ENCODE data around the gene LRRC74B.

Gene LRRC74B

DNA sequence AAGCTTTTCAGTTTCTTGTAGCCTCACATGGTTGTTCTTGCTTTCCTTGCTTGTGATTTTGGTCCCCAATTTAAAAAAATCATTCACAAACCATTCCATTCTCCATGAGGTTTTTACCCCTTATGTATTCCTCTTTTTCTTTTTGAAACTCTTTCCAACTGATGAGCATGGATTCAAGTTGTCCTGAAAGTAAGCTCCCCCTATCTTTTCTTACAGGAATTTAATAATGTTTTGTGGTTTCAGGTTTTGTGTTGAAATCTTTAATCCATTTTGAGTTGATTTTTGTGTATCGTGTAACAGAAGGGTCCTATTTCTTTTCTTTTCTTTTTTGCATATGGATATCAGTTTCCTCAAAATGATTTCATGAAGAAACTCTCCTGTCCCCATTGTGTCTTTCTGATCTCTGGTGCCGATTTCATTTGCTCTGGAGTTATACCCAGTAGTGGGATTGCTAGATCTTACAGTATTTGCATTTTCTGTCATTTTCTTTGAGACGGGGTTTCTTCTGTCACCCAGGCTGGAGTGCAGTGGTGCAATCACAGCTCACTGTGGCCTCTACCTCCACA, 58.5 kb downstream of the LRRC74B start:
- DNase-seq (ENCODE audit: low spot score): no peak

DNA sequence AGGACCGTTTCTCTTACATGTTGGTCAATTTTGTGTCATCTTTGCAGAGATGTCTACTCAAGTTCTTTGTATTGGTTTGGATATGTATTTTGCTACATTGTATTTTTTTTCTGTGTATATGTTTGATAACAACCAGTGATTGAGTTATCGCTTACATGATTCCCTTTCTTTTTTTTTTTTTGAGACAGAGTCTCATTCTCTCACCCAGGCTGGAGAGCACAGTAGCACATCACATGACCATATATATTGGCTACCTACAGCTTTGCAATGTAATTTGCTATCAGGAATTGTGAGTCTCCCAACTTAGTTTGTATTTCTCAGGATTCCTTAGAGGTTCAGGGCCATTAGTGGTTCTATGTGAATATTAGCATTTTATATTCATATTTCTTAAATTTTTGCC, 59.5 kb downstream of the LRRC74B start:
- DNase-seq (ENCODE audit: low spot score): no peak

DNA sequence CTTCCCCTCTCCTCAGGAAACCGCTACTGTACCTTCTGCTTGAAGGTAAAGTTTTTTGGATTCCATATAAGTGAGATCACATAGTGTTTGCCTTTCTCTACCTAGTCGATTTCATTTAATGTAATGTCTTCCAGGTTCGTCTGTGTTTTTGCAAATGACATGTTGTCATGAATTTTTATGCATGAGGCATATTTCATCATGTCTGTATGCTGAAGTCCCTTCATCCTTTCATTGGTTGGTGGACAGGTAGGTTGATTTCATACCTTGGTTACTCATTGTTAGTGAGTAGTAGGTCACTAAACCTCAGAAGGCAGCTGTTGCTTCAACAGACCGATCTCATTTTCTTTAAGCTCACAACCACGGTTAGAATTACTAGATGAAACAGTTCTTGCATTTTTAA, 60.3 kb downstream of the LRRC74B start:
- DNase-seq (ENCODE audit: low spot score): no peak

DNA sequence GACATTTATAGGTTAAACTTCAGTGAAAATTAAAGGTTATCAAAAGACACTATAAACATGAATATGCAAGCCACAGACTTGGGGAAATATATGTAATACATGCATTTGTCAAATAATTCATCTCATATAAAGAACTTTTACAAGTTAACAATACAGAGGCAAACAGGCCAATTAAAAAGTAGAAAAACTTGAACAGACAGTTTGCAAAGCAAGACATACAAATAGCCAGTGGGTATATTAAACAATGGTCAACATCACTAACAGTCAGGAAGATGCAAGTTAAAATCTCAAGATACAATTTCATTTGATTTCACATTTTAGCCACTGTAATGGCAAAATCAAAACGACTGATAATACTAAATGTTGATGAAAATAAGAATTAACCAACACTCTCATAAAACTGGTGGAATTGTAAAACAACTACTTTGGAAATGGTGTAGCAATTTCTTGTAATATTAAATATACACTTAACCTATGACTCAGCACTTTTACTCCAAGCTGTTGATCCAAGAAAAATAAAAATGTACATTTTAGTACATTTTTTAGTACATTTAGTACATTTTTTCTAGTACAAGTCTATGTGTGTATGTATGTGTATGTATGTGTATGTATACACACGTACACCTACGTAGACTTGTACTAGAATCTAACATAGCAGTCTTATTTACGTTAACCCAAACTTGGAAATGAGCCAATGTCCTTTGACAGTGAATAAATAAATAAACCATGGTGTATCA, 62.8 kb downstream of the LRRC74B start:
- no peak for DNase-seq (ENCODE audit: low spot score)
